Kidney (tissue), 14 donors: ENCODE measurements around the gene BSND. TPM values are rescaled to one million over a fixed set of nuclear protein-coding genes. Genes with fewer than 3 reads are reported as not detected.
A peak's percentile ranks its signal among the peaks of the same experiment; 100 is the strongest.
"Not testable (repeated sequence)": the region's sequence is repeated elsewhere in the genome, so short reads cannot be mapped to it uniquely, and the experiment has no call there.

ENCODE experiments used
- DNase-seq, 5 donors: peaks; one replicate each; pipeline ENCODE4 v3.0.0-alpha.2; 2013 to 2020
- FAIRE-seq: peaks from 2 replicates; lab custom pipeline; 2012; peaks lifted over from hg19 to GRCh38; lab: Jason Lieb, UNC
- H3K27ac ChIP-seq, 2 donors: one replicate each; pipeline ENCODE4 v1.7.0; 2013; ENCODE audit warnings: low read depth in 2 of 2, low read length in 2 of 2, inconsistent platforms in 1 of 2
- H3K27me3 ChIP-seq: one replicate; pipeline ENCODE4 v1.7.1; 2013; ENCODE audit warnings: low read length, inconsistent platforms; ENCODE audit not compliant: control insufficient read depth, insufficient read depth
- H3K36me3 ChIP-seq, 3 donors: one replicate each; pipeline versions ENCODE4 v1.7.0 to v1.7.1; 2013; ENCODE audit warnings: low read length in 3 of 3, control low read depth in 1 of 3, inconsistent platforms in 1 of 3; ENCODE audit not compliant: insufficient read depth in 3 of 3, control insufficient read depth in 2 of 3
- H3K4me1 ChIP-seq, 3 donors: one replicate each; pipeline versions ENCODE4 v1.7.0 to v1.7.1; 2013; ENCODE audit warnings: low read length in 3 of 3, inconsistent platforms in 1 of 3, low read depth in 1 of 3; ENCODE audit not compliant: control insufficient read depth in 2 of 3, insufficient read depth in 2 of 3
- H3K4me3 ChIP-seq, 3 donors: one replicate each; pipeline versions ENCODE4 v1.7.0 to v1.8.1; 2013; ENCODE audit warnings: low read length in 3 of 3, control low read depth in 1 of 3, inconsistent platforms in 1 of 3
- H3K9ac ChIP-seq, 3 donors: one replicate each; pipeline versions ENCODE4 v1.7.0 to v1.7.1; 2013; ENCODE audit warnings: low read length in 3 of 3, control low read depth in 1 of 3, inconsistent platforms in 1 of 3
- H3K9me3 ChIP-seq, 3 donors: one replicate each; pipeline versions ENCODE4 v1.7.0 to v1.7.1; 2013; ENCODE audit warnings: low read length in 3 of 3, control low read depth in 1 of 3, inconsistent platforms in 1 of 3; ENCODE audit not compliant: control insufficient read depth in 2 of 3, insufficient read depth in 1 of 3
- CTCF ChIP-seq: IDR thresholded peaks from 3 replicates; pipeline ENCODE4 v1.5.1; 2012; ENCODE audit warnings: mild to moderate bottlenecking, moderate library complexity, borderline replicate concordance; ENCODE audit not compliant: insufficient read depth; ENCODE audit errors: extremely low read depth
- intact Hi-C: fragments of 100-400 bp; cut with DNase I; formaldehyde crosslinking; loops from one replicate; pipeline ENCODE4 v1.11.1; 2022
- polyA plus RNA-seq: library from polyadenylated mRNA; stranded (reverse); fragments of 350-450 nt; fragmentation: Illumina TruSeq; extraction: RNeasy Lipid Tissue Mini Kit (QIAGEN cat#74804); gene quantifications from one replicate; pipeline ENCODE4 v1.2.3, GENCODE V29; 2014; ENCODE audit warnings: low read depth, low replicate concordance; ENCODE audit not compliant: insufficient read depth
- total RNA-seq: library from RNA; stranded (reverse); fragmentation: NEBNext Ultra II Directional; extraction: Animal tissue kit (Norgen Biotek cat#: 25700); gene quantifications from one replicate; pipeline ENCODE4 v1.2.1, GENCODE V29; 2021
- donor health status: control.
- donor health status: control.
- donor health status: control.
- donor health status: control.
- donor health status: control.
- donor health status: DM: yes; HTN: yes; CAD: no.
- donor health status: Normal renal cell carcinoma (clear cell type).

The BSND gene
- total and polyA plus RNA-seq, 2 donors from 2014 or later, result 1.4 to 22.7 TPM

DNA sequence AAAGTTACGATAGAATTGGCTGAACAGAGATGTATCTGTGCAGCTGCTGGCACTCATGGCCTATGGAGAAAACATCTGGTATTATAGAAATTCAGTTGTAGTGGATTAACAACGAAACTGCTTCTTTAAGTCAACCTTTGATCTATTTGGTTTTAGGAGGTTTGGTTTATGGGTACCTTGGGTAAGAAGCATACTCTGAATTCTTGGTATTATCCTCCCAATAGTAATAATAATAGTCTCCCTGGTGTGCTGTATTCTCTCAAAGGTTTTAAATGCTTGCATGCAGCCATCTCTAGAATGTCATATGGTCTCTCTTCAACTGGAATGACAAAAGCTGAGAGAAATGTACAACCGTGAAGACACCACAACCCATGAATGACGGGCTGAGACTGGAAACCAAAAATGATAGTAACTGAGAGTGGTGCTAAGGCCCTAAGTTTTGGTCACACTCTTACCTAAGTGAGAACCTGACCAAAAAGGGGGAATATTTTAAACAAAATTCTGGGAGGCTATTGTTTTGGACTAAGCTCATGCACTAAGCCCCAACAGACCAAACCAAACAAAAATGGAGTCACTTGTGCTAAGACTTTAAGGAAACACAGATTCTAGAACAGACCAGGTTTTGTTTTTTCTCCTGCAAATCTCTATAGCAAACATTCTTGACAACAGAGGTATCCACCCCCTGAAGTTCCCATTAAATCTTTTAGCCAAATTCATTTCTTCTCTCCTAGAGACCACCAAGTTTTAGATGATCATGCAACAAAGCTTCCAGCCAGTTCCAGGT lies 35.9 kb upstream of the BSND start:
- Histone ChIP-seq H3K4me1 (no peaks in the 10 kb centered on the region), H3K27me3 (no peaks in the 10 kb centered on the region), H3K27ac (no peak overlapping the region), H3K9me3 (peaks cover 0 to 3% (median 0%) of the 10 kb centered on the region in 3 donors), H3K36me3 (no peaks in the 10 kb centered on the region), H3K4me3 (no peak overlapping the region), H3K9ac (no peak overlapping the region)
- DNase-seq, result no peak
- no peak for FAIRE-seq
- intact Hi-C loops, result no loop called here
- TF ChIP-seq CTCF, result no peak

GRCh38 chr1:54963829-54964228 lies 34.9 kb upstream of the BSND start:
- intact Hi-C loops, result not testable (repeated sequence)

GRCh38 chr1:54965624-54966340 lies 33.0 kb upstream of the BSND start:
- Histone ChIP-seq H3K9me3 (no peaks in the 10 kb centered on the region), H3K36me3 (no peaks in the 10 kb centered on the region), H3K9ac (no peak overlapping the region), H3K4me1 (no peaks in the 10 kb centered on the region), H3K4me3 (no peak overlapping the region), H3K27me3 (no peaks in the 10 kb centered on the region), H3K27ac (no peak overlapping the region)
- no peak for FAIRE-seq
- no peak for TF ChIP-seq CTCF
- intact Hi-C loops, result no loop called here
- peak in 1 of 5 donors; percentile 54 for DNase-seq

More at GRCh38 chr1:54963829-54964228, 34.9 kb upstream of the BSND start:
- H3K27ac ChIP-seq, H3K4me1 ChIP-seq, FAIRE-seq, H3K9ac ChIP-seq, H3K27me3 ChIP-seq, DNase-seq, H3K9me3 ChIP-seq, H3K36me3 ChIP-seq, H3K4me3 ChIP-seq: not testable (repeated sequence)

DNA sequence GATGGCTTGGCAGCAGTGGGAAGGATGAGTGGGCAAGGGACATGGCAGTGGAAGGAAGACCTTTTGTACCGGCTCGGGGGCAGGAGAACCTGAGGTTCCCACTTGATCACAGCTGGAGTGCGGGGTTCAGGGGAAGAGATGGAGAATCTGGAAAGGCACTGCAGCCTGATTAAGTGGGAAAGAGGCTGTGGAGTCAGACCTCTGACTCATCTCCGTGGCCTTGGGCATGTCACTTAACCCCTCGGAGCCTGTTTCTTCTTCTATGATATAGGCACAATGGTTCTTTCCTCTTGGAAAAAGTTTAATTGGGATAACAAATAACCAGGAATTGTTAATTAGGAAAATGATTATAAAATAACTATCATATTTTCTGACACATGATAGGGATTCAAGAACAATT lies 31.4 kb upstream of the BSND start:
- no peak for TF ChIP-seq CTCF
- Histone ChIP-seq H3K4me1 (no peaks in the 10 kb centered on the region), H3K4me3 (no peak overlapping the region), H3K27me3 (no peaks in the 10 kb centered on the region), H3K27ac (no peak overlapping the region), H3K9me3 (no peaks in the 10 kb centered on the region), H3K36me3 (no peaks in the 10 kb centered on the region), H3K9ac (no peak overlapping the region)
- DNase-seq, result peak in 1 of 5 donors; percentile 12
- no peak for FAIRE-seq
- intact Hi-C loops, result no loop called here
